SK-N-SH (cell line): Measurements from ENCODE around the gene MBNL2. TPM values are rescaled to one million over a fixed set of nuclear protein-coding genes. Genes with fewer than 3 reads are reported as not detected.

Source experiments
- CTCF ChIA-PET: fragments of 300-600, 350-600 bp; formaldehyde crosslinking; extraction: SDS; loops from one replicate; lab custom pipeline; 2021; lab: Yijun Ruan, JAX
- POLR2A ChIA-PET: fragments of 350-600 bp; sonication (Branson Sonifier 250); formaldehyde crosslinking; extraction: SDS; loops from one replicate; lab custom pipeline; 2020; ENCODE audit warnings: antibody characterized with exemption, inconsistent platforms; lab: Yijun Ruan, JAX
- DNase-seq: peaks from one replicate; pipeline ENCODE4 v3.0.0; 2012
- H2AFZ ChIP-seq: fragments of 200-600 bp; sonication (generic); 2 replicates; pipeline ENCODE4 v1.8.1; 2016; ENCODE audit warnings: antibody characterized with exemption, mild to moderate bottlenecking, low read depth
- H3F3A ChIP-seq: fragments of 200-600 bp; sonication (generic); replicated peaks from 2 replicates; pipeline ENCODE3; 2016; ENCODE audit warnings: antibody characterized with exemption, mild to moderate bottlenecking; ENCODE audit not compliant: insufficient read depth
- H3K27ac ChIP-seq, 2 experiments: fragments of 200-500 bp in 1 of 2; fragments of 200-600 bp in 1 of 2; sonication (Bioruptor generic) in 1 of 2; sonication (generic), shearing (Covaris generic) in 1 of 2; 2 replicates each; pipeline versions ENCODE4 v1.5.1 to v1.6.1; 2014 to 2016; ENCODE audit warnings: low read depth in 2 of 2, inconsistent platforms in 1 of 2, low read length in 1 of 2, mild to moderate bottlenecking in 1 of 2, mixed read lengths in 1 of 2
- H3K27me3 ChIP-seq: fragments of 200-600 bp; sonication (generic), shearing (Covaris generic); 2 replicates; pipeline ENCODE4 v1.6.1; 2016; ENCODE audit warnings: mixed run types; ENCODE audit not compliant: insufficient read depth
- H3K36me3 ChIP-seq, 2 experiments: fragments of 200-500 bp in 1 of 2; fragments of 200-600 bp in 1 of 2; sonication (Bioruptor generic) in 1 of 2; sonication (generic) in 1 of 2; replicated peaks in 1 of 2; 2 replicates each; pipeline versions ENCODE3 to v1.5.1; 2014 to 2016; ENCODE audit warnings: low read length in 1 of 2, mild to moderate bottlenecking in 1 of 2; ENCODE audit not compliant: insufficient read depth in 2 of 2, control insufficient read depth in 1 of 2
- H3K4me1 ChIP-seq, 2 experiments: fragments of 200-500 bp in 1 of 2; fragments of 200-600 bp in 1 of 2; sonication (Bioruptor generic) in 1 of 2; sonication (generic), shearing (Covaris generic) in 1 of 2; 2 replicates each; pipeline versions ENCODE4 v1.5.1 to v1.6.1; 2014 to 2016; ENCODE audit warnings: low read depth in 1 of 2, low read length in 1 of 2, mixed run types in 1 of 2; ENCODE audit not compliant: insufficient read depth in 2 of 2, control insufficient read depth in 1 of 2
- H3K4me2 ChIP-seq: fragments of 200-600 bp; sonication (generic), shearing (Covaris generic); 2 replicates; pipeline ENCODE4 v1.6.1; 2017; ENCODE audit warnings: mixed run types
- H3K4me3 ChIP-seq, 2 experiments: fragments of 200-500 bp in 1 of 2; fragments of 200-600 bp in 1 of 2; sonication (Bioruptor generic) in 1 of 2; sonication (generic), shearing (Covaris generic) in 1 of 2; 2 replicates each; pipeline versions ENCODE4 v1.5.1 to v1.8.1; 2014 to 2016; ENCODE audit warnings: low read depth in 2 of 2, inconsistent platforms in 1 of 2, low read length in 1 of 2, mild to moderate bottlenecking in 1 of 2, mixed read lengths in 1 of 2, moderate library complexity in 1 of 2
- H3K79me2 ChIP-seq: fragments of 200-600 bp; sonication (generic); 2 replicates; pipeline ENCODE4 v1.8.1; 2017; ENCODE audit warnings: mild to moderate bottlenecking; ENCODE audit not compliant: insufficient read depth
- H3K9ac ChIP-seq: fragments of 200-600 bp; sonication (generic); 2 replicates; pipeline ENCODE4 v1.6.1; 2017; ENCODE audit warnings: mixed run types
- H3K9me2 ChIP-seq: fragments of 200-600 bp; sonication (generic); 2 replicates; pipeline ENCODE4 v1.6.1; 2017; ENCODE audit warnings: mixed run types
- H3K9me3 ChIP-seq: fragments of 200-600 bp; sonication (generic); 2 replicates; pipeline ENCODE4 v1.6.1; 2017; ENCODE audit warnings: mixed run types, mild to moderate bottlenecking, moderate library complexity
- H4K20me1 ChIP-seq: fragments of 200-600 bp; sonication (generic); 2 replicates; pipeline ENCODE4 v1.6.1; 2017; ENCODE audit warnings: mild to moderate bottlenecking, mixed run types; ENCODE audit not compliant: insufficient read depth
- CHD2 ChIP-seq: fragments of 150-350 bp; IDR thresholded peaks from 2 replicates; pipeline ENCODE4 v1.6.1; 2018; ENCODE audit warnings: low read length; ENCODE audit not compliant: partially characterized antibody
- CTCF ChIP-seq: fragments of 200-600 bp; sonication (generic); IDR thresholded peaks from 2 replicates; pipeline ENCODE4 v1.6.1; 2017; ENCODE audit warnings: antibody characterized with exemption, mild to moderate bottlenecking, moderate library complexity
- ELF1 ChIP-seq: IDR thresholded peaks from 2 replicates; pipeline ENCODE4 v1.4.0; 2012
- EP300 ChIP-seq, 2 experiments: IDR thresholded peaks; 2 replicates each; pipeline versions ENCODE4 v1.4.0 to v1.6.1; 2012; ENCODE audit warnings: borderline replicate concordance in 1 of 2, low read depth in 1 of 2, low read length in 1 of 2
- EZH2phosphoT487 ChIP-seq: fragments of 200-600 bp; sonication (generic); IDR thresholded peaks from 2 replicates; pipeline ENCODE4 v1.6.1; 2017; ENCODE audit warnings: low read depth, mixed run types, mild to moderate bottlenecking, antibody characterized with exemption, moderate library complexity, borderline replicate concordance
- FOSL2 ChIP-seq: IDR thresholded peaks from 2 replicates; pipeline ENCODE4 v1.4.0; 2012; ENCODE audit warnings: low read depth, mild to moderate bottlenecking, moderate library complexity, borderline replicate concordance
- GABPA ChIP-seq: IDR thresholded peaks from 2 replicates; pipeline ENCODE4 v1.4.0; 2012; ENCODE audit warnings: low read depth, mild to moderate bottlenecking
- MAX ChIP-seq: IDR thresholded peaks from 2 replicates; pipeline ENCODE4 v1.4.0; 2012; ENCODE audit warnings: low read depth
- MEF2A ChIP-seq: IDR thresholded peaks from 2 replicates; pipeline ENCODE4 v1.4.0; 2012; ENCODE audit warnings: low read depth, borderline replicate concordance
- MXI1 ChIP-seq: IDR thresholded peaks from 2 replicates; pipeline ENCODE4 v1.6.1; 2012; ENCODE audit warnings: mild to moderate bottlenecking, low read depth, low read length, improper control_type of control experiment
- POLR2AphosphoS5 ChIP-seq: IDR thresholded peaks from 2 replicates; pipeline ENCODE4 v1.6.1; 2012; ENCODE audit warnings: low read depth, low read length
- RCOR1 ChIP-seq: fragments of 150-350 bp; IDR thresholded peaks from 2 replicates; pipeline ENCODE4 v1.6.1; 2017; ENCODE audit warnings: antibody characterized with exemption, low read length
- RXRA ChIP-seq: IDR thresholded peaks from 2 replicates; pipeline ENCODE4 v1.4.0; 2012; ENCODE audit warnings: low read depth, mild to moderate bottlenecking, borderline replicate concordance
- SIN3A ChIP-seq: IDR thresholded peaks from 2 replicates; pipeline ENCODE4 v1.6.1; 2012; ENCODE audit warnings: low read depth, mild to moderate bottlenecking, low read length, moderate library complexity, borderline replicate concordance
- SMC3 ChIP-seq: IDR thresholded peaks from 2 replicates; pipeline ENCODE4 v1.6.1; 2012; ENCODE audit warnings: low read depth, low read length, improper control_type of control experiment
- TCF12 ChIP-seq: IDR thresholded peaks from 2 replicates; pipeline ENCODE4 v1.4.0; 2012
- ZBTB33 ChIP-seq: IDR thresholded peaks from 2 replicates; pipeline ENCODE4 v1.4.0; 2012; ENCODE audit warnings: low read depth, borderline replicate concordance
- WGBS: methylation state at CpG from one replicate; pipeline ENCODE4 v1.1.6; 2017; ENCODE audit warnings: low lambda C conversion rate; 5-methylcytosine and 5-hydroxymethylcytosine counted together
- polyA plus RNA-seq, 3 experiments: library from polyadenylated mRNA; depleted of rRNA; stranded (reverse); fragments of >200 nt; gene quantifications; 2 replicates each; pipeline ENCODE4 v1.2.3, GENCODE V29; 2012
- TF ChIP-seq, protein P1 (sequence below): IDR thresholded peaks from 2 replicates; pipeline ENCODE4; 2012
- TF ChIP-seq, protein P2 (sequence below): IDR thresholded peaks from 2 replicates; pipeline ENCODE4 v1.4.0; 2012; ENCODE audit warnings: low read depth, borderline replicate concordance

The MBNL2 gene
- polyA plus RNA-seq, 1 of the 3 experiments (the other 2 are of a cell fraction), result 24.5 TPM

DNA sequence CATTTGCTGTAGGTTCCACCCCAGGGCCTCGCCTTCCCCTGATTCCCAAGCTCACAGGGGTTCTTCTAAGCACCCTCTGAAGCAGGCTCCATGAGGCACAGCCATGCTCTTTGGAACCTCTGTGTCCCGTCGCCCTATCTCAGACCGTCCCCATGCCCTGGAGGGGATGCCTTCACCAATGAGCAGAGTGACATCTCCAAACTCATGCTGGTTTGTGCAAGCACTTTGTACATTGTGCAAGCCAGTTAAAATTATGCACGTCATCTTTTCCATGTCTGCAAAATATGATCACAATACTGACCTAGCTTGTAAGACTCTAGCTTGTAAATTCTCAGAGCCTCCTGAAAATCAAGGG lies 165.3 kb downstream of the MBNL2 start:
- Histone ChIP-seq H3K9ac (no peak overlapping the region), H4K20me1 (peaks cover 2% of the 10 kb centered on the region; the same call in 1 of the 2 replicates), H3K4me2 (no peak overlapping the region), H3K27ac (no peak overlapping the region; a peak in 1 of 4 replicates), H3K4me3 (no peak overlapping the region), H3K9me3 (no peaks in the 10 kb centered on the region), H3K9me2 (no peaks in the 10 kb centered on the region), H3F3A (peaks cover 50% of the 10 kb centered on the region), H2AFZ (no peak overlapping the region), H3K79me2 (peaks cover 15% of the 10 kb centered on the region), H3K36me3 (peaks cover 41 to 66% of the 10 kb centered on the region in 2 experiments), H3K4me1 (peaks cover 7 to 26% of the 10 kb centered on the region in 2 experiments; a peak in 3 of 4 replicates), H3K27me3 (no peaks in the 10 kb centered on the region)
- ChIA-PET CTCF (interaction anchor here (2.5 kb wide), 1 partner anchor 278 kb away, joined by 8 read pairs; no protein-coding TSS in a partner anchor), POLR2A (no interaction called here)
- DNase-seq, result no peak
- WGBS, result 97% methylated on average over 5 of the region's 5 CpGs
- no peak for TF ChIP-seq POLR2AphosphoS5
- no peak for TF ChIP-seq MEF2A
- TF ChIP-seq TCF12, result no peak
- no peak for TF ChIP-seq CTCF
- TF ChIP-seq MAX, result no peak
- no peak for TF ChIP-seq FOSL2
- TF ChIP-seq ELF1, result no peak
- no peak for TF ChIP-seq SIN3A
- no peak for TF ChIP-seq EP300 (IDR thresholded peaks at IDR 0.05; ENCODE audit: borderline replicate concordance in 1 of 2, low read depth in 1 of 2, low read length in 1 of 2)
- TF ChIP-seq, protein P1, sequence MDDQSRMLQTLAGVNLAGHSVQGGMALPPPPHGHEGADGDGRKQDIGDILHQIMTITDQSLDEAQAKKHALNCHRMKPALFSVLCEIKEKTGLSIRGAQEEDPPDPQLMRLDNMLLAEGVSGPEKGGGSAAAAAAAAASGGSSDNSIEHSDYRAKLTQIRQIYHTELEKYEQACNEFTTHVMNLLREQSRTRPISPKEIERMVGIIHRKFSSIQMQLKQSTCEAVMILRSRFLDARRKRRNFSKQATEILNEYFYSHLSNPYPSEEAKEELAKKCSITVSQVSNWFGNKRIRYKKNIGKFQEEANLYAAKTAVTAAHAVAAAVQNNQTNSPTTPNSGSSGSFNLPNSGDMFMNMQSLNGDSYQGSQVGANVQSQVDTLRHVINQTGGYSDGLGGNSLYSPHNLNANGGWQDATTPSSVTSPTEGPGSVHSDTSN, result no peak
- no peak for TF ChIP-seq RCOR1
- TF ChIP-seq EZH2phosphoT487, result no peak
- TF ChIP-seq, protein P2, sequence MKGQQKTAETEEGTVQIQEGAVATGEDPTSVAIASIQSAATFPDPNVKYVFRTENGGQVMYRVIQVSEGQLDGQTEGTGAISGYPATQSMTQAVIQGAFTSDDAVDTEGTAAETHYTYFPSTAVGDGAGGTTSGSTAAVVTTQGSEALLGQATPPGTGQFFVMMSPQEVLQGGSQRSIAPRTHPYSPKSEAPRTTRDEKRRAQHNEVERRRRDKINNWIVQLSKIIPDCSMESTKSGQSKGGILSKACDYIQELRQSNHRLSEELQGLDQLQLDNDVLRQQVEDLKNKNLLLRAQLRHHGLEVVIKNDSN, result no peak
- TF ChIP-seq SMC3, result no peak
- no peak for TF ChIP-seq MXI1
- TF ChIP-seq RXRA, result no peak
- TF ChIP-seq ZBTB33, result no peak
- no peak for TF ChIP-seq GABPA
- TF ChIP-seq CHD2, result no peak
